GM21717 (cell line): ENCODE measurements around the gene HSPA5.
"Not testable (repeated sequence)": the region's sequence is repeated elsewhere in the genome, so short reads cannot be mapped to it uniquely, and the experiment has no call there.

Source experiments
- ATAC-seq: cut with Tn5 transposase; IDR thresholded peaks from one replicate; pipeline ENCODE4 v1.9.1; 2021; ENCODE audit warnings: mild to moderate bottlenecking, moderate library complexity; ENCODE audit not compliant: unreplicated experiment

HSPA5 gene

DNA sequence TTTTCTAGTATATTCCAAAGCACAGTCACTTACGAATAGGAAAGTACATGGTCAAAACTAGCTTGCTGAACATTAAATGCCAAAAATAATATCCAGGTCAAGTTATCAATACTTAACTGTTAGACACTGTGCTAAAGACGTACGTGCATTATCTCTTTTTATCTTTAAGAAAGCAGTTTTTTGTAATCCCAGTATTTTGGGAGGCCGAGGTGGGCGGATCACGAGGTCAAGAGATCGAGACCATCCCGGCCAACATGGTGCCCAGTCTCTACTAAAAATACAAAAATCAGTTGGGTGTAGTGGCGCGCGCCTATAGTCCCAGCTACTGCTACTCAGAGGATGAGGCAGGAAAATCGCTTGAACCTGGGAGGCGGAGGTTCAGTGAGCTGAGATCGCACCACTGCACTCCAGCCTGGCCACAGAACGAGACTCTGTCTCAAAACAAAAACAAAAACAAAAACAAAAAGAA is 2.7 kb upstream of the HSPA5 start:
- no peak for ATAC-seq

DNA sequence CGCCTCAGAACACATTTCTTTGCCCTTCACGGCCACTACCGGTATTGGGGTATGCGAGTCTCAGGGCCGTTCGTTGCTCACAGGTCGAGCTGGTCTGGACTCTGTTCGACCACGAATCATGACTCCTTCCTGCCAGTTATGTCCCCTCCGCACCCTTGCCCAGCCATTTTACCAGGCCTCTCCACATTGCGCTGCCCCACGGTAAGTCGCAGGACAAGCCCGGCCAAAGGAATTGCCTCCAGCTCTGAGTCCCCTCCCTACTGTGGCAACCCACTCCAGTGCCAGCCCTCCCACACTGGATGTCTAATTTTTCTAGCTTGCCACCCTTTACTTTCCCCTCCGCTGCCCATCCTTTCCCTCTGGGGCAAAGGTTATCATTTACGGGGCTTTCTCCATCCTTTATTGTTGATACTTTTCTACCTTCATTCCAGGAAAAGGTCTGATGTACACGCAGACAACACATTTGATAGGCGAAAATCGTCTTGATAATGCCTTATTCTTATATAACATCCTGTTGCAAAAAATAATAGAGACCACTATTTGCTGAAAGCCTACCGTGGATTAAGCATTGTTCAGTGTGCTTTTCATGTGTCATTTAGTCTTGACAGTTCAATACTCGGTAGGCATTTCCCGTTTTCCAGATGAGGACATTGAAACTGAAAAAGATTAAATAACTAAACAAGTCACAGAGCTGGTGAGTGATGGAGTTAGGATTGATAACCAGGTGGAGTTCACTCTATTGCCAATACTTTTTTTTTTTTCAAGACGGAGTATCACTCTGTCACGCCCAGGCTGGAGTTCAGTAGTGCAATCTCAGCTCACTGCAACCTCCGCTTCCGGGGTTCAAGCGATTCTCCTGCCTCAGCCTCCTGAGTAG is 958 bp upstream of the HSPA5 start:
- peak; percentile 20 for ATAC-seq

GRCh38 chr9:125240649-125240999 is 519 bp downstream of the HSPA5 start:
- peak; percentile 3 for ATAC-seq

DNA sequence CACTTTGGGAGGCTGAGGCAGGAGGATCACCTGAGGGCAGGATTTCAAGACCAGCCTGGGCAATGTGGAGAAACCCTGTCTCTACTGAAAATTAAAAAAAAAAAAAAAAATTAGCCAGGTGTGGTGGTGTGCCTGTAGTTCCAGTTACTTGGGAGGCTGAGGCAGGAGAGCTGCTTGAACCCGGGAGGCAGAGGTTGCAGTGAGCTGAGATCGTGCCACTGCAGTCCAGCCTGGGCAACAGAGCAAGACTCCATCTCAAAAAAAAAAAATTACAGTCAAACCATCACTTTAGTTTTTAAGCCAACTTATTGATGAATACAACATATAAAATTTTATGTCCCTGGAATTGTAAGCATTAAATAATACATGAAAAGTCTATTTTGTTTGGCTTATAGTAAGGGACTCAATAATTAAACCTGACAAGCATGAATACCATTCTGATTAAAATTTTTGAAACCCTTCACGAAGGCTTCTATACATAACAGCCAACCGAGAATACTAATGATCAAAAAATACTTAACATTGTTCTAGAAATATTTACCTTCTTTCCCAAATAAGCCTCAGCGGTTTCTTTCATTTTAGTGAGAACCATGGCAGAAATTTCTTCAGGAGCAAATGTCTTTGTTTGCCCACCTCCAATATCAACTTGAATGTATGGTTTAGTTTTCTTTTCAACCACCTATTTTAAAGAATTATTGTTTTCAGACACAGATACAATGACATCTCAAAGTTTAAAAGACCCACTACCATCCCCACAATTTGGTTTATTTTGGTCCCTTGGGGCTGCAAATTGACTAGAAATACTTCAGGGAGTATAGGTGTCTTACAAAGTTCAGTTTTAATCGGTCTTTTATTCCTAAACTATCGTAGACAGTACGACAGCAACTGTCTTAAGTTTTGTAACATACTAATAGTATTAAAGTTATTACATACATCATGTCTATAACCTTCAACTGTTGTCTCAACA is 1.2 kb downstream of the HSPA5 start:
- ATAC-seq: no peak

DNA sequence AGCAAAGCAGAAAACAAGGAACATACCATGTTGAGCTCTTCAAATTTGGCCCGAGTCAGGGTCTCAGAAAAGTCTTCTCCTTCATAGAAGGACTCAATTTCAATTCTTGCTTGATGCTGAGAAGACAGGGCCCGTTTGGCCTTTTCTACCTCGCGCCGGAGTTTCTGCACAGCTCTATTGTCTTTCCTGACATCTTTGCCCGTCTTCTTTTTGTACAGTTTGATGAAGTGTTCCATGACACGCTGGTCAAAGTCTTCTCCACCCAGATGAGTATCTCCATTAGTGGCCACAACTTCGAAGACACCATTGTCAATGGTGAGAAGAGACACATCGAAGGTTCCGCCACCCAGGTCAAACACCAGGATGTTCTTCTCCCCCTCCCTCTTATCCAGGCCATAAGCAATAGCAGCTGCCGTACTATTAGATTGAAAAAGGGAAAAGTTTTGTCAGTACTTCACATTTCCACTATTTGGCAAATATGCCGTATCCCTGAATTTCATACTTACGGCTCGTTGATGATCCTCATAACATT is 2.2 kb downstream of the HSPA5 start:
- no peak for ATAC-seq

DNA sequence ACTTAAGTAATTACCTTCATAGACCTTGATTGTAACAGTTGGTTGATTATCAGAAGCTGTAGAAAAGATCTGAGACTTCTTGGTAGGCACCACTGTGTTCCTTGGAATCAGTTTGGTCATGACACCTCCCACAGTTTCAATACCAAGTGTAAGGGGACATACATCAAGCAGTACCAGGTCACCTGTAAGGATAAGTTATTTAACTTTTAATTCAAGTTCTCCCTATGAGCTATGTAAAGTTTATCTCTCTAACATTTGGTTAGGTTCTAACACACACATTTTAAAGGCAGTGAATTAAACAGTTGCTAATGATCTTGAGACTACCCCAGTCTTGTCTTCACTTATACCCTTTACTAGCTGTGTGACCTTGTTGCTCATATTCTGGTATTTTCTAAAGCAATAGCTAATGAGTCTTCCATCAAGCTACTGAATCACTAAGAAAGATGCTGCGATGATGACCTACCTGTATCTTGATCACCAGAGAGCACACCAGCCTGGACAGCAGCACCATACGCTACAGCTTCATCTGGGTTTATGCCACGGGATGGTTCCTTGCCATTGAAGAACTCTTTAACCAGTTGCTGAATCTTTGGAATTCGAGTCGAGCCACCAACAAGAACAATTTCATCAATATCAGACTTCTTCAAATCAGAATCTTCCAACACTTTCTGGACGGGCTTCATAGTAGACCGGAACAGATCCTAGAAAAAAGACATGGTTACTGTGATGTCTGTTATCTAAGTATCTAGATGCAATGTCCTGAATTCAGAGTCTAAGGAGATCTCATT is 2.8 kb downstream of the HSPA5 start:
- no peak for ATAC-seq

- ATAC-seq: not testable (repeated sequence)
Measured at GRCh38 chr9:125236520-125237159, 4.5 kb downstream of the HSPA5 start.

DNA sequence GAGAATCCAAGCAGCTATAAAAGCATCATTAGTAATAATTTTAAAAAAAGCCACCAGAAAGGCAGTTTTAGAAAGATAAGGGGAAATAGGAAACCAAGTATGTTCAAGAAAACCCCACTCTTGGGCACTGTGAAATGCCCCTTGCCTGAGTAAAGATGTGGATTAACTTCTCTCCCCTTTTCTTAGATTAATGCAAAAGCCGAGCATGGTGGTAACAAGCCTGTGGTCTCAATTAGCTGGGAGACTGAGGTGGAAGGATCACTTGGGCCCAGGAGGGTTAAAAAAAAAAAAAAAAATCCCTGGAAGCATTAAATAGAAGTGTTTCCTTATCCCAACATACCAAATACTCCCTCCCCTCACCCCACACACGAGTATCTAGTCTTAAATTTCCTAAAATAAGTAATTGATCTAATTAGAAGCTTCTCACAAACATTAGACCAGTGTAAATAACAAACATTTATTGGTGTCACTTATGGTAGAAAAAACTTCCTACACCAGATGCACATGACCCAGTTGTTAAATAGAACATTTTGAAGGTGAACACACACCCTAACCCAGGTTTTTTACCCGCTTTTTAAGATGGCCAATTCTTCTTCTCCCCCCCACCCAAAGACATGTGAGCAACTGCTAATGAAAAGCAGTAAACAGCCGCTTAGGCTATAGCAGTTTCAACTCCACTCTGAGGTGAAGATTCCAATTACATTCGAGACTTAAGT is 5.2 kb downstream of the HSPA5 start:
- ATAC-seq: no peak

DNA sequence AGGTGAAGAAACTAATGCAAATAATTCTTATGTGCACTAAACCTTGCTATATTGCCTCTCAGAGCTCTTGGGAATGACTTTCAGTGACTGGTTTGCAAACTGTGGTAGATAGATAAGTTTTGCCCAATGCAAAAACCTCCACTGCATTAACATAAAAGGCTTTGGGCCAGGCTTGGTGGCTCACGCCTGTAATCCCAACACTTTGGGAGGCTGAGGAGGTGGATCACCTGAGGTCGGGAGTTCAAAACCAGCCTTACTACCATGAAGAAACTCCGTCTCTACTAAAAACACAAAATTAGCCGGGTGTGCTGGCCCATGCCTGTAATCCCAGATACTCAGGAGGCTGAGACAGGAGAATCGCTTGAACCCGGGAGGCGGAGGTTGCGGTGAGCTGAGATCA is 7.0 kb downstream of the HSPA5 start:
- not testable (repeated sequence) for ATAC-seq

DNA sequence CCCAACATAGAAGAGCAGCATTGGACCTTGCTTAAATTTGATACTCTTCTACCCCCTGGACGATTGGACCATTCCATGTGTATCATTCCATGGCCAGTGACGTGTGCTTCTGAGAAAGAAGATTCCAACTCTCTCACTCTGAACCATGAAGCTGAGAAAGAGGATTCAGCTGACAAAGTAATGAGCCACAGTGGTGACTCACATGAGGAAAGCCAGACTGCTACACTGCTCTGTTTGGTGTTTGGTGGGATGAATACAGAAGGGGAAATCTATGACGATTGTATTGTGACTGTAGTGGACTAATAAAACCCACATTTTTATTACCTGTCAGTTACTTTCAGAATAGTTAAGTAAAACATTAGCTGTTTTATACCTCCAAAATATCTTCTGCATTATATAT is 7.5 kb downstream of the HSPA5 start:
- ATAC-seq: no peak

- ATAC-seq: no peak
Measured at GRCh38 chr9:125227761-125228160, 13.4 kb downstream of the HSPA5 start.

GRCh38 chr9:125224858-125225257 is 16.3 kb downstream of the HSPA5 start:
- not testable (repeated sequence) for ATAC-seq

DNA sequence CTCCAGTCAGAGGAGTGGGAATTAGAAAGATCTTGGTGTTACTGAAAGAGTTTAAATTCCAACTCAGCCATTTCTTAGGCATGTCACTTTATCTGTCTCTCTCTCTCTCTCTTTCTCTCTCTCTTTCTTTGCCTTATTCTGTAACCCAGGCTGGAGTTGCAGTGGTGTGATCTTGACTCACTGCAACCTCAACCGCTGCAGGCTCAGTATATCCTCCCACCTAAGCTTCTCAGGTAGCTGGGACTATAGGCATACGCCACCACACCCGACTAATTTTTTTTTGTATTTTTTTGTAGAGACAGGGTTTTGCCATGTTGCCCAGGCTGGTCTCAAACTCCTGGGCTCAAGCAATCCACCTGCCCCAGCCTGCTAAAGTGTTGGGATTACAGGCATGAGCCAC is 22.5 kb downstream of the HSPA5 start:
- no peak for ATAC-seq

DNA sequence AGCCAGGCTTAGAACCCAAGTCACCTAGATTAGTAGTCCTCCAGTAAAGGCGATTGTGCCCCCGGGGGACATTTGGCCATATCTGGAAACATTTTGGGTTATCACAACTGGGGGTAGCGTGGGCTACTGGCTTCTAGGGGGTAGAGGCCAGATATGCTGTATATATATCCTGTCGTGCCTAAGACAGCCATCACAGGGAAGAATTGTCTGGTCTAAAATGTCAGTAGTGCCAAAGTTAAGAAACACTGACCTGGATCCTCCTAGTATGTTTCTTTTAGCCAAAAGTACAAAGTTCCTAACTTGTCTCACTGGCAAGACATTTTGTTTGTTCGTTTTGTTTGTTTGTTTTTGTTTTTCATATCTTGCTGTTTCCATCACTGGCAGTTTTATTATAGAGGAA is 27.0 kb downstream of the HSPA5 start:
- no peak for ATAC-seq

- ATAC-seq: no peak
Measured at GRCh38 chr9:125204477-125204876, 36.7 kb downstream of the HSPA5 start.

DNA sequence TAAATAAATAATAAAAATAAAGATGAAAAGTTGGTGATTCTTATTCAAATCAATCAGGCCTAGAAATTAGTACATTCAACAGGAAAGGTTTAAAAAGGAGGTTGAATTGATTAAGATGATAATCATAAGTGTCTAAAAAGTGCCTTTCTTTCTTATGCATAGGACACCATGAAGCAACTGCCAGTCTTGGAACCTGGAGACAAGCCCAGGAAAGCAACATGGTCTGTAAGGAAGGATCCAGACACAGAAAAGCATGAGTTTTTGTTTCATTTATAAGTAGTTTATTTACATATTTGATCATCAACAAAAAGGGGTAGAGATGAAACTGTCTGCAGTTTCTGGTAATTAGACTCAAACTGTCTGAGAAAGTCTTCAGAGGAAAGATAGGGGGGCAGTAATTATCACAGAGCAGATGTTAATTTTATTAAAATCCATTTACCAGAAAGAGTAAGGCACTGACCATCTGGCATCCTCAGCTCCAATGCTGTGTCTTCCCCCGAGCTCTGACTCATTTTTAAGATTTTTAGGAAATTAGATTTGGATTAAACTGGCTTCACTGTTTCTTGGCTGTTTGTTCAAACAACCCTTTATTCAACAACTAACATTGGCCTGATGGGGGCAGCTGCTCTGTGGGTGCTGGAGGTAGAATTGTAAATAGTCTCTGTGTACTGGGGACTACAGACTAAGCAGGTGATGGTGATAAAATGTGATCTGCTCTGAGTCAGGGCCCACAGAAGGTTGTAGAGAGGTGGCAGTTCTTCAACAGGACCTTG is 38.1 kb downstream of the HSPA5 start:
- ATAC-seq: no peak

DNA sequence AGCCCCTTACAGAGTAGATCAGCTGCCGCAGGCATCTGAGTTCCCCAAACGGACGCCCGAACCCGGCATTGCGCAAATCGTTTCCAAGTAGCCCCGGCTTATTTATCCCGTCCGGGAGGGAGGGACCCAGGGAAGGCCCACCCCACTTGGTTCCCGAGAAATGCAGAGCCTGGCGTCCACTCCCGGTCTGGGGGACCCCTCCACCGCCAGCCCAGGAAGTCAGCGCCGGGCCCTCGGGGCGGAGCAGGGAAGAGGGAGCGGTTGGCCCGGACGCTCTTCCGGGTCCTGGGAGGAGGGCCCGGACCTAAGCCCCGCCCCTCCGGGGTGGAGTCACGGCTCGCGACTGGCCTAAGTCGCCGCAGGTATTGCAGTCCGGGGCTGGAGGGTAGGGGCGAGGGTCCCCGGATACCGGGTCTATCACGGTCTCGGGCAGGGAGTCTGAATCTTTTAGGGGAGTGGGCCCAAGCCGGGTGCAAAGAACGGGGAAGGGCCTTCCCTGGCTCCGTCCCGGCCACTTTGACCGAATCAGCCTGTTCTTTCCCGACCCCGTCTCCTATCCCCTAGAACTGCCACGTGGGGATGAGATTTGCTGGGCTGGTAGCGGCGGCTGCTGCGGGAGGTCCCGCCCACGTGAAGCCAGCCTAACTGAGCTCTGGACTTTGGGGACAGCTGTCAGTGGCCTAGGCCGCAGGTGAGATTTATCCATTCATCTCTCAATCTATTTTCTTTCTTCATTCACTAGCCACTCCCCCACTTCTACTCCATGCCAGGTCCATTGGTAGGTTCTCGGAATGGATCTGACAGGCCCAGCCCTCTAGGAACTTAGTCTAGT is 40.7 kb downstream of the HSPA5 start, which contains the start of gene RABEPK:
RABEPK (plus strand) TSS at position 327 of the 832 bp plus-strand sequence. CDS start 2,472 bp downstream, outside the sequence.
- peak; percentile 95 for ATAC-seq

GRCh38 chr9:125195591-125195990 is 45.6 kb downstream of the HSPA5 start:
- ATAC-seq: not testable (repeated sequence)
